Activated CD8-positive, alpha-beta T cell treated with anti-CD3 and anti-CD28 coated beads for 36 hours (primary cell): ENCODE measurements around the gene KIF27. TPM values are rescaled to one million over a fixed set of nuclear protein-coding genes. Genes with fewer than 3 reads are reported as not detected.
A peak's percentile ranks its signal among the peaks of the same experiment; 100 is the strongest.

Experiments
- ATAC-seq: fragments of 200-7000 bp; cut with Tn5 transposase; one replicate; pipeline ENCODE4 v1.10.0; 2021; ENCODE audit warnings: mild to moderate bottlenecking, moderate library complexity
- CTCF ChIA-PET: fragments of 350-600 bp; sonication (Branson Sonifier 250); formaldehyde crosslinking; loops from one replicate; lab custom pipeline; 2021; ENCODE audit warnings: antibody characterized with exemption; lab: Charles Lee
- POLR2A ChIA-PET: fragments of 350-600 bp; sonication (Branson Sonifier 250); formaldehyde crosslinking; loops from one replicate; lab custom pipeline; 2021; ENCODE audit warnings: antibody characterized with exemption; lab: Charles Lee
- DNase-seq: peaks from one replicate; pipeline ENCODE4 v3.0.0-alpha.2; 2020
- H3K27ac Mint-ChIP-seq: one replicate; pipeline ENCODE4 v1.8.0; 2021; ENCODE audit warnings: mild to moderate bottlenecking, mixed read lengths
- H3K27me3 Mint-ChIP-seq: one replicate; pipeline ENCODE4 v1.8.0; 2021; ENCODE audit warnings: mixed read lengths
- H3K36me3 Mint-ChIP-seq: one replicate; pipeline ENCODE4 v1.8.0; 2021; ENCODE audit warnings: low read depth, mixed read lengths
- H3K4me1 Mint-ChIP-seq: one replicate; pipeline ENCODE4 v1.8.0; 2021; ENCODE audit warnings: low read depth, mixed read lengths
- H3K4me3 Mint-ChIP-seq: one replicate; pipeline ENCODE4 v1.8.0; 2021; ENCODE audit warnings: mild to moderate bottlenecking, moderate library complexity, mixed read lengths
- H3K9me3 Mint-ChIP-seq: one replicate; pipeline ENCODE4 v1.8.0; 2021; ENCODE audit warnings: mixed read lengths
- intact Hi-C: fragments of 100-400 bp; cut with micrococcal nuclease; formaldehyde crosslinking; loops from one replicate; pipeline ENCODE4 v1.10.0; 2022
- total RNA-seq, 2 experiments: library from RNA; stranded (reverse); gene quantifications; one replicate each; pipeline ENCODE4 v1.2.3, GENCODE V29; 2021
- TF ChIP-seq, protein P1 (sequence below): fragments of 200-600 bp; IDR thresholded peaks from one replicate; pipeline ENCODE4 v1.8.0; 2022; ENCODE audit warnings: antibody characterized with exemption, mild to moderate bottlenecking

KIF27 gene
- total RNA-seq, 2 experiments from 2014 or later = 2.6 to 3.4 TPM

DNA sequence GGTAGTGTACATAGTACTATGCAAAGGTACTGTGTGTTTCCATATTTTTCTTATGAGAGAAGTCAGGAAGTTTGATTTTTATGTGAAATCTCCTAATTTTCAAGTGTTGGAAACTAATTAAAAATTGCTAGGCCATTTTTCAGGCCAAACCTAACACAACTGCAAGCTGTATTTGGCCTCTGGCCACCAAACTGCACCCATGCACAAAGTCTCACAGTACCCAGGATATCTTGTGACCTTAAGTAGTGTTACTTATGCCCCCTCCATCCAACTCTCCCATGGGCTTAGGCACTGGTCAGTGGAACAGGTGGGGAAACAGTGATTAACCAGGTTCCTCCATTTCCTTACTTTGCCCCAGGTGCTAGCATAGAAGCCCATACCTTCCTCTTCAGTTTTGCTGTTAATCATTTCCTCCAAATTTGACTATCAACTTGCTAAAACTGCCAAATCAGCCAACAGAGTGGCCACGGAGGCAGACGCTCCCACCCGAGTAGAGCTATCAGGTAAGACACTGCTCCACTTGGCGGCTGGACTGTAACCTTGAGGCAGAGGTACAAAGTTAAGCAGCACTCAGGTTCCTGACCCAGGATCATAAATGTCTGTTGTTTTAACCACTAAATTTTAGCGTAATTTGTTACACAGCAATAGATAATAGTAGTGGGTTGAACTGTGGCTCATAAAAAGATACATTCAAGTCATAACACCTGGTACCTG is 19.5 kb upstream of the KIF27 start:
- intact Hi-C loops = no loop called here
- Mint-ChIP-seq H3K27me3 (no peaks in the 10 kb centered on the region), H3K4me1 (no peaks in the 10 kb centered on the region), H3K36me3 (peaks cover 25% of the 10 kb centered on the region), H3K4me3 (no peak overlapping the region), H3K27ac (no peak overlapping the region), H3K9me3 (no peaks in the 10 kb centered on the region)
- ChIA-PET POLR2A (interaction anchor here (0.9 kb wide), 1 partner anchor 207 kb away, joined by 3 read pairs; no protein-coding TSS in a partner anchor), CTCF (interaction anchor here (2.1 kb wide), 1 partner anchor 320 kb away, joined by 11 read pairs; no protein-coding TSS in a partner anchor)
- TF ChIP-seq, protein P1, sequence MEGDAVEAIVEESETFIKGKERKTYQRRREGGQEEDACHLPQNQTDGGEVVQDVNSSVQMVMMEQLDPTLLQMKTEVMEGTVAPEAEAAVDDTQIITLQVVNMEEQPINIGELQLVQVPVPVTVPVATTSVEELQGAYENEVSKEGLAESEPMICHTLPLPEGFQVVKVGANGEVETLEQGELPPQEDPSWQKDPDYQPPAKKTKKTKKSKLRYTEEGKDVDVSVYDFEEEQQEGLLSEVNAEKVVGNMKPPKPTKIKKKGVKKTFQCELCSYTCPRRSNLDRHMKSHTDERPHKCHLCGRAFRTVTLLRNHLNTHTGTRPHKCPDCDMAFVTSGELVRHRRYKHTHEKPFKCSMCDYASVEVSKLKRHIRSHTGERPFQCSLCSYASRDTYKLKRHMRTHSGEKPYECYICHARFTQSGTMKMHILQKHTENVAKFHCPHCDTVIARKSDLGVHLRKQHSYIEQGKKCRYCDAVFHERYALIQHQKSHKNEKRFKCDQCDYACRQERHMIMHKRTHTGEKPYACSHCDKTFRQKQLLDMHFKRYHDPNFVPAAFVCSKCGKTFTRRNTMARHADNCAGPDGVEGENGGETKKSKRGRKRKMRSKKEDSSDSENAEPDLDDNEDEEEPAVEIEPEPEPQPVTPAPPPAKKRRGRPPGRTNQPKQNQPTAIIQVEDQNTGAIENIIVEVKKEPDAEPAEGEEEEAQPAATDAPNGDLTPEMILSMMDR = no peak
- DNase-seq (no peak), ATAC-seq (no peak)

DNA sequence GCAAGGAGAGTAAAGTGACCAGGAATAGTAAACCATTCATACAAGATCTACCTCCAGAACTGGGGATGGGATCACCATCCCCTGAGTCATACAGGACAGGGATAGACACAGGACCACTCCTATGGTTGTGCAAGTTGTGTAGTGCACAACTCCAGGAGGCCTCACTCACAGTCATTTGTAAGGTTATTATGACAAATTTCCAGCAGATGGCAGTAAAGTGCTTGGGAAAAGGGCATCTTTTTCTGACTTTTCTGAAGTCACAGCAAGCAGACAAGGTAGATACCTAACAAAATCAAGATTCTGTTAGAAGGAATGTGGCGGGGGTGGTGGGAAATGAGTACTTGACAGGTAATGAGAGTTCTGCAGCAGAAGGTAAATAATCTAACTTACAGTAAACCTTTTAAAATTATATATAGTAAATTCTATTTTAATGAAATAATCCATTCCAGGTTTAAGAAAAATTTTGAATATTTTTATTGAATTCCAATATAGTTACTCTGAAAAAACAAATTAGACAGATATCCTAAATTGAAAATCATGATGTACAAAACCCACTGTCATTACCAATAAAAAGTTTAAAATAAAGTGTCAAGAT is 16.7 kb upstream of the KIF27 start:
- intact Hi-C loops = loop anchor here (2.0 to 5.0 kb wide), 3 partner anchors 234 to 377 kb away; no protein-coding TSS in a partner anchor
- POLR2A ChIA-PET = no interaction called here
- DNase-seq (peak; percentile 25), ATAC-seq (peak; percentile 58)
- Mint-ChIP-seq H3K4me3 (no peak overlapping the region), H3K36me3 (peaks cover 16% of the 10 kb centered on the region), H3K4me1 (no peaks in the 10 kb centered on the region), H3K27ac (no peak overlapping the region), H3K27me3 (no peaks in the 10 kb centered on the region), H3K9me3 (no peaks in the 10 kb centered on the region)
- CTCF ChIA-PET = interaction anchor here (0.7 to 1.6 kb wide), 13 partner anchors 9 to 378 kb away, joined by 3 to 15 read pairs (median 4); partner anchors contain the start of gene KIF27
- TF ChIP-seq, protein P1 = peak; percentile 83

DNA sequence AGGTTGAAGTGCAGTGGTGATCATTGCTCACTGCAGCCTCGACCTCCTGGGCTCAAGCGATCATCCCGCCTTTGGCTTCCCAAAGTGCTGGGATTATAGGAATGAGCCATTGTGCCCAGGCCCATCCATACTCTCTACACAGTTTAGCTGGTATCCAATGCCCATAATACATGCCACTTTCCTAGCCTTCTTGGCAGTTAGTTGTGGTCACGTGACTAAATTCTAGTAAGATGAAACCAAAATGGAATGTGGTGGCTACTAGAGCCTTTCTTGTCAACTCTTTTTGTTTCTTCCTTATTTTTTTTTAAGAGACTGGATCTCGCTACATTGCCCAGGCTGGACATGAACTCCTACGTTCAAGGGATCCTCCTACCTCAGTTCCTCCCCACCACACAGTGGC is 15.3 kb upstream of the KIF27 start:
- Mint-ChIP-seq H3K27ac (no peak overlapping the region), H3K4me3 (no peak overlapping the region), H3K36me3 (peaks cover 7% of the 10 kb centered on the region), H3K4me1 (peaks cover 3% of the 10 kb centered on the region), H3K9me3 (no peaks in the 10 kb centered on the region), H3K27me3 (no peaks in the 10 kb centered on the region)
- CTCF ChIA-PET = interaction anchor here (1.1 to 1.6 kb wide), 5 partner anchors 14 to 389 kb away, joined by 3 to 15 read pairs (median 3); partner anchors contain the start of gene KIF27
- ATAC-seq = no peak
- intact Hi-C loops = loop anchor here (2.0 to 5.0 kb wide), 3 partner anchors 236 to 378 kb away; no protein-coding TSS in a partner anchor
- POLR2A ChIA-PET = interaction anchor here (1.1 kb wide), 1 partner anchor 14 kb away, joined by 4 read pairs; no protein-coding TSS in a partner anchor
- DNase-seq = no peak
- TF ChIP-seq, protein P1 = no peak

DNA sequence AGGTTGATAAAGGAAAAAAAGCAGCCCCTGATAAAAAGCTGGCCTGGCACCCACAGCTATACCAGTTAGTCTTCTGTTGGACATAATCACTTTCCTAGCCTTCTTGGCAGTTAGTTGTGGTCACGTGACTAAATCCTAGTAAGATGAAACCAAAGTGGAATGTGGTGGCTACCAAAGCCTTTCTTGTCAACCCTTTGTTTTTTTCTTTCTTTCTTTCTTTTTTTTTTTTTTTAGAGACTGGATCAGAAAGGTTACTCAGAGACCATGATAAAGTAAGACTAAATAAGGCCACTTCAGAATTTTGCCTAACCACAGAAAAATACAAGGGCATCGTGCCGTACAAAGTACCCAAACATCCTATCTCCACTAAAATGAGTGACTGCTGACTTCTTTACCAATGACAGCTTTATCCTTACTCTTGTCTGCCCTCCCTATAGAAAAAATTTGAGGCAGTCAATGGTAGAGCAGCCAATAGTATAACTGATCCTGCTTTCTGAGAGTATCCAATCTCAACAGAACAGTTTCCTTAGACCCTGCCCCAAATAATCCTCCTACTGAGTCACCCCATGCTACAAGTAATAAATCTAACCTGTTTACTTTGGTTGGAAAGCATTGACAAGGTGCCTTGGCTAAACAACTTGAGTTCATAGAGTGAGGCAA is 14.2 kb upstream of the KIF27 start:
- no peak for DNase-seq
- intact Hi-C loops = loop anchor here (5.0 kb wide), 2 partner anchors 237 to 327 kb away; no protein-coding TSS in a partner anchor
- Mint-ChIP-seq H3K9me3 (no peaks in the 10 kb centered on the region), H3K27ac (no peak overlapping the region), H3K36me3 (peaks cover 7% of the 10 kb centered on the region), H3K4me3 (no peak overlapping the region), H3K27me3 (no peaks in the 10 kb centered on the region), H3K4me1 (peaks cover 3% of the 10 kb centered on the region)
- TF ChIP-seq, protein P1 = no peak
- ChIA-PET POLR2A (no interaction called here), CTCF (interaction anchor here (0.7 kb wide), 1 partner anchor 325 kb away, joined by 3 read pairs; no protein-coding TSS in a partner anchor)
- ATAC-seq = no peak
